ENCODE measurements around the gene SAMD9L.

DNA sequence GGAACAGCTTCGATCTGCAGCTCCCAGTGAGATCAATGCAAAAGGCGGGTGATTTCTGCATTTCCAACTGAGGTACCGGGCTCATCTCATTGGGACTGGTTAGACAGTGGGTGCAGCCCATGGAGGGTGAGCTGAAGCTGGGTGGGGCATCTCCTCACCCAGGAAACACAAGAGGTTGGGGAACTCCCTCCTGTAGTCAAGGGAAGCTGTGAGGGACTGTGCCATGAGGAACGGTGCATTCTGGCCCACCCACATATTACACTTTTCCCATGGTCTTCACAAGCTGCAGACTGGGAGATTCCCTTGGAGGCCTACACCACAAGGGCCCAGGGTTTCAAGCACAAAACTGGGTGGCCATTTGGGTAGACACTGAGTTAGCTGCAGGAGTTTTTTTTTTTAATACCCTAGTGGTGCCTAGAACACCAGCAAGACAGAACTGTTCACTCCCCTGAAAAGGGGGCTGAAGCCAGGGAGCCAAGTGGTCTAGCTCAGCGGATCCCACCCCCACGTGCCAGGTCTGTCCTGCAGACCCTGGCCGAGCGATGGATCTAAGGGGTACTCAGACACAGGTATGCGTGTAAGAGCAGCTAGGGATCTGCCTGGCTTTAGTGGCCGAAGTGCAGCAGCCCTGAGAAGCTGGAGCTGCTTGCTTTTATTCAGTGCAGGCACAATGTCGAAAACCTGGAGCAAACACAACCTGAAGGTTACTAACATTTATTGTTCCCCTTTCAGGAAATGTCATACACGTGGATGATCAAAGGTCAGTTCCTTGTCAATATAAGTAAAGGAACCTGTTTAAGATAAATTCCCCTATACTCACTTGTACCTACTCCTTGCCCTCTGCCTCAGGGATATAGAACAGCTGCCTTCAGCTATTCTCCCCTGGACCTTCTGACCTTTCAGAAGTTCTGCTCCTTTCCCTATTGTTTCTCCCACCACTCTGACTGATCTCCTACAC, 27.3 kb downstream of the SAMD9L start:
- TF ChIP-seq, protein P1, sequence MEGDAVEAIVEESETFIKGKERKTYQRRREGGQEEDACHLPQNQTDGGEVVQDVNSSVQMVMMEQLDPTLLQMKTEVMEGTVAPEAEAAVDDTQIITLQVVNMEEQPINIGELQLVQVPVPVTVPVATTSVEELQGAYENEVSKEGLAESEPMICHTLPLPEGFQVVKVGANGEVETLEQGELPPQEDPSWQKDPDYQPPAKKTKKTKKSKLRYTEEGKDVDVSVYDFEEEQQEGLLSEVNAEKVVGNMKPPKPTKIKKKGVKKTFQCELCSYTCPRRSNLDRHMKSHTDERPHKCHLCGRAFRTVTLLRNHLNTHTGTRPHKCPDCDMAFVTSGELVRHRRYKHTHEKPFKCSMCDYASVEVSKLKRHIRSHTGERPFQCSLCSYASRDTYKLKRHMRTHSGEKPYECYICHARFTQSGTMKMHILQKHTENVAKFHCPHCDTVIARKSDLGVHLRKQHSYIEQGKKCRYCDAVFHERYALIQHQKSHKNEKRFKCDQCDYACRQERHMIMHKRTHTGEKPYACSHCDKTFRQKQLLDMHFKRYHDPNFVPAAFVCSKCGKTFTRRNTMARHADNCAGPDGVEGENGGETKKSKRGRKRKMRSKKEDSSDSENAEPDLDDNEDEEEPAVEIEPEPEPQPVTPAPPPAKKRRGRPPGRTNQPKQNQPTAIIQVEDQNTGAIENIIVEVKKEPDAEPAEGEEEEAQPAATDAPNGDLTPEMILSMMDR (IDR thresholded peaks at IDR 0.05; ENCODE audit: poor library complexity), result no peak
- no peak for TF ChIP-seq EZH2 (IDR thresholded peaks at IDR 0.05; ENCODE audit: borderline replicate concordance)

All from hepatocyte (in vitro differentiated cells).